GM18909 (cell line): Measurements from ENCODE around the gene DGCR6.
"Not testable (repeated sequence)": the region's sequence is repeated elsewhere in the genome, so short reads cannot be mapped to it uniquely, and the experiment has no call there.

ENCODE experiments used
- ATAC-seq: cut with Tn5 transposase; IDR thresholded peaks from one replicate; pipeline ENCODE4 v1.9.1; 2021; ENCODE audit warnings: mild to moderate bottlenecking; ENCODE audit not compliant: unreplicated experiment, poor library complexity

The DGCR6 gene

GRCh38 chr22:18929459-18929858 is 23.3 kb downstream of the DGCR6 start:
- no peak for ATAC-seq

GRCh38 chr22:18931905-18932652 is 26.0 kb downstream of the DGCR6 start:
- ATAC-seq = no peak

GRCh38 chr22:18933914-18934313 is 27.8 kb downstream of the DGCR6 start:
- ATAC-seq = no peak

DNA sequence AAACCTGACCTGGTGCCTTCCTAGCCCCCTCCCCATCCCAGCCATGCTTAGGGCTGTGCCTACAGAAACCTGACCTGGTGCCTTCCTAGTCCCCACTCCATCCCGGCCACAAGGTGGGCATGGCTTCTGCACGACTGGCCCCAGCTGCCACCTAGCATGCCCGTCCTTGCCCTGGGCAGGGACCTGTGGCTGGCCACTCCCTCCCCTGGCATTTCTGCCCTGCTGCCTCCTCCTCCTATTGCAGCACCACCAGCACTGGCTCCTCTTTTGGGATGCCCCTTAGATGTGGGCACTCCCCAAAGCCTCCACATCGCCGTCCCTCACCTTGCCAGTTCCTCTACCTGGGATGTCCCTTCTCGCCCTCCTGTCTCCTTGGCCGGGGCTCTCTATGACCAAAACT is 28.6 kb downstream of the DGCR6 start:
- ATAC-seq = not testable (repeated sequence)

DNA sequence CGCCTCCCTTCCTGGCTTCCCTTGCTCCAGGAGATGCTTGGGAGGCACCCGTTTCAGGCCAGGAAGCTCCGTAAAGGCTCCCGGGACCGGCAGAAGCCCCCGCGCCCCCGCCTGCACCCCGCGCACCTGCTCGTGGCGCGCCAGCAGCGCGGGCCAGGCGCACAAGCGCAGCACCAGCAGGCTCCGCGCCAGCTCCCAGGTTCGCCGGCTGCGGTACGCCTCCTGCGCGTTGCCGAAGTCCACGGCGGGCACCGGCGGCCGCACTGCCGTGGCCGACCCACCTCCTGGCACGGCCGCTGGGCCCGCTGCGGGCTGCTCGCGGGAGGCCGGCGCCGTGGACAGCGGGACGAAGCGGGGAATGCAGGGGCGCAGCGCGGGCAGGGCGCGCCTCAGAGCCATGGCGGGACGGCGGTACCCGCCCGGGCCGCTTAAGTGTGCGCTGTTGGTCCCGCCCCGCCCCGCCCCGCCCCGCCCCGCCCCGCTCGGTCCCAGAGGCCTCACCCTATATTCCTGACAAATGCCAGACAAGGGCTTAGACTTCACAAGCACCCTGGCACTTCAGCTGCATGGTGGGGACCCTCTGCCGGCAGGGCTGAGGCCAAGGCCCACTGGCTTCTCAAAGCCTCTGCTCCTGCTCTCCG is 29.9 kb downstream of the DGCR6 start, which contains the start of gene PRODH:
Gene PRODH, minus strand, starts transcription at position 405 of the 641 bp plus-strand sequence. Its CDS starts 6 bp downstream, at position 399.
- no peak for ATAC-seq

GRCh38 chr22:18938691-18939090 is 32.6 kb downstream of the DGCR6 start:
- not testable (repeated sequence) for ATAC-seq

DNA sequence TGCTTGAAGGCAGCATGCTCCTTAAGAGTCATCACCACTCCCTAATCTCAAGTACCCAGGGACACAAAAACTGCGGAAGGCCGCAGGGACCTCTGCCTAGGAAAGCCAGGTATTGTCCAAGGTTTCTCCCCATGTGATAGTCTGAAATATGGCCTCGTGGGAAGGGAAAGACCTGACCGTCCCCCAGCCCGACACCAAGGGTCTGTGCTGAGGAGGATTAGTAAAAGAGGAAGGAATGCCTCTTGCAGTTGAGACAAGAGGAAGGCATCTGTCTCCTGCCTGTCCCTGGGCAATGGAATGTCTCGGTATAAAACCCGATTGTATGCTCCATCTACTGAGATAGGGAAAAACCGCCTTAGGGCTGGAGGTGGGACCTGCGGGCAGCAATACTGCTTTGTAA is 41.0 kb downstream of the DGCR6 start:
- ATAC-seq = not testable (repeated sequence)

GRCh38 chr22:18947905-18948304 is 41.8 kb downstream of the DGCR6 start:
- no peak for ATAC-seq

GRCh38 chr22:18950141-18950540 is 44.0 kb downstream of the DGCR6 start:
- ATAC-seq = no peak

DNA sequence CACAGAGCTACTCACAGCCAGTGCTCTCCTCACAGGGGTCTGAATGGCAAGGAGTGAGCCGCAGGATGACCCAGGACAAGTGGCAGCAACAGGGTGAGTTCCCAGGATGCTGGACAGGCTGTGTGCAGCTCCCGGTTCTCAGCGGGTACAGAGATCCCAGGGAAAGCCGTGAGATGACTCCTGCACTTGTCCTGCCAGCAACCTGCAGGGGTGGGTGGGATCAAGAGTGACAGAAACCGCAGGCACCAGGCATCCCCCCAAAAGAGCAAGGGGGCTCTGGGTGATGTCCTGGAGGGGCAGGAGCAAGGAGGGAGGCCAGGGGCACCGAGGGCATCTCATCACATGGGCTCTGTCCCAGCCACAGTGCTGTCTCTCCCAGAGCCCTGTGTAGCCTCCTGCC is 45.9 kb downstream of the DGCR6 start:
- ATAC-seq = no peak

- ATAC-seq = not testable (repeated sequence)
Observed at GRCh38 chr22:18953128-18953527, 47.0 kb downstream of the DGCR6 start.

GRCh38 chr22:18954303-18954989 is 48.3 kb downstream of the DGCR6 start:
- ATAC-seq = not testable (repeated sequence)

DNA sequence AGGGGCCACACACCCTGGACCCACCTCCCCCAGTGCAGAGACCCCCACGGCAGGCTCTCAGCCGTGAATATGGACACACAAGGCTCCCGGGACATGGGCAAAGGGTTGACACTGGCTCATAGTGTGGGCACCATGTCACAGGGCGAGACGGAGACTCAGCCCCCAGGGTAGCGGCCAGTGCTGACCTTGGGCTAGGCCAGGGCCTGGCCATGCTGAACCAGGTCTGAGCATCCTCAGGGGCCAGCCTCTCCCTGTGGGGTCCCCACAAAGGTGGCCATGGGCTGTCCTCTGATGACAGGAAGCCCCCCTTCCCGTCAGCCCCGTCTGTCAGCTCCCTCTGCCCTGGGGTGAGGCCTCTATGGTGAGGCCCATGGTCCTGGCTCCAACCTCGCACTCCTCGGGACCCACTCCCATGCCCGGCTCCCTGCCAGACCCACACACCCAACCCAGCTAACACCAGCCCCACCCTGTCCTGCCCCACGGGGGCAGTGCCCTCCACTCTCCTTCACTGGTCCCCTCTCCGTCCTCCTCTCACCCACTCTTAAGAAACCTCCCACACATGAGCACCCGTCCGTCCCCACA is 49.0 kb downstream of the DGCR6 start:
- no peak for ATAC-seq

GRCh38 chr22:18955696-18956095 is 49.6 kb downstream of the DGCR6 start:
- no peak for ATAC-seq

- not testable (repeated sequence) for ATAC-seq
Observed at GRCh38 chr22:18956121-18956895, 50.2 kb downstream of the DGCR6 start.

GRCh38 chr22:18956956-18957355 is 50.8 kb downstream of the DGCR6 start:
- not testable (repeated sequence) for ATAC-seq

DNA sequence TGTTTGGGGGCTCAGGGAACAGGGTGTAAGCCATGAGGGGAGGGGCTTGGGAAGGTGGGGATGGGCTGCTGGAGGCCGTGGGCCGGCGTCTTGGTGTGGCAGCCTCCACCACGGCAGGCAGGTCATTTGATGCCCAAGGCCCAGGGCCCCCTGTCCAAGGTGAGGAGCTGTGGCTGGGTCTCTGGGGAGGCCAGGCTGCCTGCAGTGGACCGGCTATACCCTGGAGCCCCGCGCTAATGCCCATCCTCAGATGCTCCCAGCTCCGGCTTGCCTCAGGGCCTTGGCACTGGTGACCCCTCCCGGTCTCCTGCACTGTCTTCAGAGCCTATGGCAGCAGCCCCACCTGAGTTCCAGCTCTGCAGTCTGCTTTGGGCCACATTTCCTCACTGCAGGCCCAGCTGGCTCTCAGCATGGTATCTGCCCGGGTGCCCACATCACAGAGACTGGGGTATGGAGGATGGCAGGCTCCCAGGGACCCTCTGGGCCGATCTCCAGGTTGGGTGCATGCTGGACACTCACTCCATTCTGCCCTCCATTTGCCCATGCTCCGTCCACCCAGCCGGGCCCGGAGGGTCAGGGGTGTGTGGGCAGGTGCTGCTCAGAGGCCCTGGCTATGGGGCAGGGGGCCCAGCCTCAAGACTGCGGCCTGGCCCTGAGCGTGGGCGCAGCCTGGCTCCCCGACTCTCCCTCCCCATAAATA is 51.7 kb downstream of the DGCR6 start:
- not testable (repeated sequence) for ATAC-seq

- not testable (repeated sequence) for ATAC-seq
Observed at GRCh38 chr22:18958321-18958705, 52.2 kb downstream of the DGCR6 start.

DNA sequence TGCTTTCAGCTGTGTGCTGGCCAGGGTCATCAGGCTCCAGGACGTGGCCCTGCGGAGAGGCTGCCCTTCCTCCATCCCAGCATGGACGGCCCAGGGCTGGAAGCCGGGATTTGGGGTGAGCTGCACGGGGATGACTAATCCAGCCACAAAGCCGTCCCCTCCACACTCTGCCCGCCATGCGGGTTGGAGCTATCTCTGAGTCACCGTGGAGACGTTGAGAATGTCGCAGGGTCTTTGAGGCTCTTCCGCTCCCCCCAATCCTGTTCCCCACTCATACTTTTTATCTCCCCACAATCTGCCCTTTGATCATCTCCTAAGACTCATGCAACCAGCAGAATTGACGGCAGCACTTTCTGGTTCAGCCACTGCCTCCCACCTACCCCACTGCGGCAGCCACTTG is 52.6 kb downstream of the DGCR6 start:
- not testable (repeated sequence) for ATAC-seq
